DND-41 (cell line): ENCODE results near the gene HOXB13.

Experiments
- CTCF ChIP-seq: IDR thresholded peaks from 2 replicates; pipeline ENCODE4 v1.5.1; 2012; ENCODE audit warnings: borderline replicate concordance, low read length, moderate library complexity, mild to moderate bottlenecking; ENCODE audit not compliant: poor library complexity, severe bottlenecking; ENCODE audit errors: extremely low read depth
- EZH2 ChIP-seq: IDR thresholded peaks from 3 replicates; pipeline ENCODE4 v1.6.1; 2012; ENCODE audit warnings: borderline replicate concordance, low read depth, mild to moderate bottlenecking, moderate library complexity, low read length, inconsistent platforms; ENCODE audit not compliant: severe bottlenecking

- TF ChIP-seq EZH2 (no peak), CTCF (no peak)
These were observed 18.4 kb upstream of the HOXB13 start for GRCh38 chr17:48746916-48747444.
